ENCODE data around the gene DNAH6. TPM values are rescaled to one million over a fixed set of nuclear protein-coding genes. Genes with fewer than 3 reads are reported as not detected.

The DNAH6 gene
- total RNA-seq, 1 donor from 2014 or later, result not detected

- DNase-seq (ENCODE audit: low read depth, low spot score), result no peak
These were observed 277.3 kb downstream of the DNAH6 start for GRCh38 chr2:84793641-84794040.

GRCh38 chr2:84796798-84797197, 280.5 kb downstream of the DNAH6 start:
- DNase-seq (ENCODE audit: low read depth, low spot score), result no peak

- no peak for DNase-seq (ENCODE audit: low read depth, low spot score)
These were observed 281.0 kb downstream of the DNAH6 start for GRCh38 chr2:84797271-84797670.

- no peak for DNase-seq (ENCODE audit: low read depth, low spot score)
These were observed 283.5 kb downstream of the DNAH6 start for GRCh38 chr2:84799772-84800171.

GRCh38 chr2:84800194-84800805, 284.0 kb downstream of the DNAH6 start:
- DNase-seq (ENCODE audit: low read depth, low spot score), result no peak

- no peak for DNase-seq (ENCODE audit: low read depth, low spot score)
These were observed 285.5 kb downstream of the DNAH6 start for GRCh38 chr2:84801811-84802210.

GRCh38 chr2:84805250-84805958, 289.1 kb downstream of the DNAH6 start:
- no peak for DNase-seq (ENCODE audit: low read depth, low spot score)

- DNase-seq (ENCODE audit: low read depth, low spot score), result no peak
These were observed 290.8 kb downstream of the DNAH6 start for GRCh38 chr2:84807063-84807485.

GRCh38 chr2:84808279-84808678, 292.0 kb downstream of the DNAH6 start:
- no peak for DNase-seq (ENCODE audit: low read depth, low spot score)

GRCh38 chr2:84811839-84812431, 295.6 kb downstream of the DNAH6 start:
- no peak for DNase-seq (ENCODE audit: low read depth, low spot score)

GRCh38 chr2:84815146-84815545, 298.8 kb downstream of the DNAH6 start:
- DNase-seq (ENCODE audit: low read depth, low spot score), result no peak

- DNase-seq (ENCODE audit: low read depth, low spot score), result no peak
These were observed 300.2 kb downstream of the DNAH6 start for GRCh38 chr2:84816426-84817026.

- no peak for DNase-seq (ENCODE audit: low read depth, low spot score)
These were observed 300.9 kb downstream of the DNAH6 start for GRCh38 chr2:84817239-84817655.

GRCh38 chr2:84821806-84822205, 305.5 kb downstream of the DNAH6 start:
- DNase-seq (ENCODE audit: low read depth, low spot score), result no peak

- no peak for DNase-seq (ENCODE audit: low read depth, low spot score)
These were observed 306.9 kb downstream of the DNAH6 start for GRCh38 chr2:84823229-84823628.

- DNase-seq (ENCODE audit: low read depth, low spot score), result no peak
These were observed 307.5 kb downstream of the DNAH6 start for GRCh38 chr2:84823788-84824187.

GRCh38 chr2:84827978-84828575, 311.8 kb downstream of the DNAH6 start:
- DNase-seq (ENCODE audit: low read depth, low spot score), result no peak

- DNase-seq (ENCODE audit: low read depth, low spot score), result no peak
These were observed 313.4 kb downstream of the DNAH6 start for GRCh38 chr2:84829693-84830092.

- DNase-seq (ENCODE audit: low read depth, low spot score), result no peak
These were observed 313.8 kb downstream of the DNAH6 start for GRCh38 chr2:84830095-84830494.

GRCh38 chr2:84830758-84831500, 314.6 kb downstream of the DNAH6 start:
- DNase-seq (ENCODE audit: low read depth, low spot score), result no peak

GRCh38 chr2:84832772-84833461, 316.6 kb downstream of the DNAH6 start:
- no peak for DNase-seq (ENCODE audit: low read depth, low spot score)

All from pulmonary artery endothelial cell (primary cell).